IMR-90 (cell line): ENCODE results near the gene FAM89A. TPM values are rescaled to one million over a fixed set of nuclear protein-coding genes. Genes with fewer than 3 reads are reported as not detected.

Experiments
- ATAC-seq: fragments of 200-7000 bp; cut with Tn5 transposase; 2 replicates; pipeline ENCODE4 v1.9.1; 2020; ENCODE audit warnings: low read depth, mild to moderate bottlenecking, moderate library complexity
- BruUV-seq: library from RNA; stranded (reverse); fragments of 400-500 nt; replicated peaks from 2 replicates; lab custom pipeline; 2021; lab: Mats Ljungman, UMichigan
- CTCF ChIA-PET: fragments of 300-600 bp; formaldehyde crosslinking; extraction: SDS; loops from one replicate; lab custom pipeline; 2021; ENCODE audit warnings: antibody characterized with exemption; lab: Yijun Ruan, JAX
- POLR2A ChIA-PET: fragments of 300-600 bp; sonication (Branson Sonifier 250); formaldehyde crosslinking; loops from one replicate; lab custom pipeline; 2022; ENCODE audit warnings: antibody characterized with exemption; ENCODE audit not compliant: unreplicated experiment; lab: Charles Lee
- DNase-seq: peaks from one replicate; pipeline ENCODE4 v3.0.0; 2013
- H2AFZ ChIP-seq: replicated peaks from 2 replicates; pipeline ENCODE3; 2013; ENCODE audit warnings: low read length, mild to moderate bottlenecking; ENCODE audit not compliant: poor library complexity
- H2AK5ac ChIP-seq: 2 replicates; pipeline ENCODE4 v1.6.1; 2013; ENCODE audit warnings: low read depth, low read length, inconsistent platforms
- H2AK9ac ChIP-seq: replicated peaks from 2 replicates; pipeline ENCODE3; 2013; ENCODE audit warnings: mild to moderate bottlenecking, low read depth, low read length, moderate library complexity; ENCODE audit not compliant: poor library complexity
- H2BK120ac ChIP-seq: 2 replicates; pipeline ENCODE4 v1.6.1; 2013; ENCODE audit warnings: low read depth, low read length, inconsistent platforms
- H2BK15ac ChIP-seq: 3 replicates; pipeline ENCODE4 v1.6.1; 2013; ENCODE audit warnings: low read depth, low read length, inconsistent platforms
- H2BK20ac ChIP-seq: 2 replicates; pipeline ENCODE4 v1.6.1; 2013; ENCODE audit warnings: low read depth, mild to moderate bottlenecking, inconsistent platforms, low read length, moderate library complexity
- H2BK5ac ChIP-seq: 2 replicates; pipeline ENCODE4 v1.6.1; 2013; ENCODE audit warnings: mild to moderate bottlenecking, low read depth, low read length, inconsistent platforms; ENCODE audit not compliant: poor library complexity, severe bottlenecking
- H3K14ac ChIP-seq: replicated peaks from 2 replicates; pipeline ENCODE4 v1.6.1; 2013; ENCODE audit warnings: low read depth, low read length, inconsistent platforms
- H3K18ac ChIP-seq: 2 replicates; pipeline ENCODE4 v1.6.1; 2013; ENCODE audit warnings: low read depth, low read length, control low read depth
- H3K23ac ChIP-seq: 2 replicates; pipeline ENCODE4 v1.6.1; 2013; ENCODE audit warnings: low read depth, low read length, inconsistent platforms
- H3K27ac ChIP-seq: 2 replicates; pipeline ENCODE4 v1.5.1; 2013; ENCODE audit warnings: mild to moderate bottlenecking, control low read depth, low read length; ENCODE audit not compliant: insufficient read depth
- H3K27me3 ChIP-seq: 2 replicates; pipeline ENCODE4 v1.6.1; 2013; ENCODE audit warnings: low read length; ENCODE audit not compliant: control insufficient read depth, insufficient read depth
- H3K36me3 ChIP-seq: 2 replicates; pipeline ENCODE4 v1.6.1; 2013; ENCODE audit warnings: low read length, mixed read lengths; ENCODE audit not compliant: control insufficient read depth, insufficient read depth
- H3K4ac ChIP-seq: 2 replicates; pipeline ENCODE4 v1.6.1; 2013; ENCODE audit warnings: low read depth, low read length, inconsistent platforms
- H3K4me1 ChIP-seq: 2 replicates; pipeline ENCODE4 v1.6.1; 2013; ENCODE audit warnings: low read length, mixed read lengths; ENCODE audit not compliant: control insufficient read depth, insufficient read depth
- H3K4me2 ChIP-seq: 2 replicates; pipeline ENCODE4 v1.6.1; 2013; ENCODE audit warnings: low read depth, mild to moderate bottlenecking, control low read depth, low read length, moderate library complexity
- H3K4me3 ChIP-seq: 2 replicates; pipeline ENCODE4 v1.5.1; 2013; ENCODE audit warnings: low read depth, mild to moderate bottlenecking, control low read depth, low read length, moderate library complexity; ENCODE audit not compliant: insufficient read depth
- H3K56ac ChIP-seq: 2 replicates; pipeline ENCODE4 v1.6.1; 2013; ENCODE audit warnings: low read length, inconsistent platforms; ENCODE audit not compliant: insufficient read depth; ENCODE audit errors: extremely low read depth
- H3K79me1 ChIP-seq, 2 experiments: 2 replicates each; pipeline ENCODE4 v1.6.1; 2013; ENCODE audit warnings: low read length in 2 of 2, inconsistent platforms in 1 of 2, low read depth in 1 of 2
- H3K9ac ChIP-seq: 2 replicates; pipeline ENCODE4 v1.6.1; 2013; ENCODE audit warnings: low read depth, low read length, control low read depth
- H3K9me1 ChIP-seq: 2 replicates; pipeline ENCODE4 v1.6.1; 2013; ENCODE audit warnings: low read length, inconsistent platforms; ENCODE audit not compliant: insufficient read depth
- H3K9me3 ChIP-seq: 2 replicates; pipeline ENCODE4 v1.6.1; 2013; ENCODE audit warnings: low read length; ENCODE audit not compliant: control insufficient read depth, insufficient read depth
- H4K20me1 ChIP-seq: 2 replicates; pipeline ENCODE4 v1.6.1; 2013; ENCODE audit warnings: low read length, inconsistent platforms; ENCODE audit not compliant: insufficient read depth
- H4K5ac ChIP-seq: 2 replicates; pipeline ENCODE4 v1.6.1; 2013; ENCODE audit warnings: mild to moderate bottlenecking, low read depth, low read length, control low read depth
- H4K8ac ChIP-seq, 2 experiments: 2 replicates each; pipeline ENCODE4 v1.6.1; 2013; ENCODE audit warnings: low read depth in 2 of 2, low read length in 2 of 2, control low read depth in 1 of 2, inconsistent platforms in 1 of 2
- H4K91ac ChIP-seq: 2 replicates; pipeline ENCODE4 v1.6.1; 2013; ENCODE audit warnings: low read depth, low read length, inconsistent platforms; ENCODE audit not compliant: insufficient read depth
- BHLHE40 ChIP-seq: fragments of 150-350 bp; IDR thresholded peaks from 2 replicates; pipeline ENCODE4 v1.6.1; 2016; ENCODE audit warnings: mild to moderate bottlenecking, low read depth, low read length
- CEBPB ChIP-seq: IDR thresholded peaks from 2 replicates; pipeline ENCODE4 v1.6.1; 2012; ENCODE audit warnings: low read depth, low read length, improper control_type of control experiment
- CHD1 ChIP-seq: IDR thresholded peaks from 2 replicates; pipeline ENCODE4 v1.6.1; 2012; ENCODE audit warnings: low read depth, low read length, improper control_type of control experiment
- CTCF ChIP-seq: conservative IDR thresholded peaks from 2 replicates; pipeline ENCODE4 v1.5.1; 2012; ENCODE audit warnings: mild to moderate bottlenecking, low read depth, low read length, improper control_type of control experiment
- ELK1 ChIP-seq: fragments of 150-350 bp; IDR thresholded peaks from 2 replicates; pipeline ENCODE4 v1.6.1; 2016; ENCODE audit warnings: low read depth, mild to moderate bottlenecking, low read length, moderate library complexity, borderline replicate concordance
- FOS ChIP-seq: fragments of 150-350 bp; IDR thresholded peaks from 2 replicates; pipeline ENCODE4 v1.6.1; 2016; ENCODE audit warnings: low read depth, low read length
- MAFK ChIP-seq: IDR thresholded peaks from 2 replicates; pipeline ENCODE4 v1.6.1; 2012; ENCODE audit warnings: low read depth, low read length, improper control_type of control experiment
- MAZ ChIP-seq: IDR thresholded peaks from 2 replicates; pipeline ENCODE4 v1.6.1; 2012; ENCODE audit warnings: low read depth, mild to moderate bottlenecking, low read length, improper control_type of control experiment, moderate library complexity, borderline replicate concordance
- MXI1 ChIP-seq: IDR thresholded peaks from 2 replicates; pipeline ENCODE4 v1.6.1; 2012; ENCODE audit warnings: low read depth, mild to moderate bottlenecking, low read length, moderate library complexity, borderline replicate concordance
- NFE2L2 ChIP-seq: fragments of 150-350 bp; IDR thresholded peaks from 2 replicates; pipeline ENCODE4 v1.6.1; 2016; ENCODE audit warnings: low read depth, mild to moderate bottlenecking, low read length
- POLR2A ChIP-seq: IDR thresholded peaks from 2 replicates; pipeline ENCODE4 v1.6.1; 2012; ENCODE audit warnings: mild to moderate bottlenecking, low read depth, low read length
- RAD21 ChIP-seq: IDR thresholded peaks from 2 replicates; pipeline ENCODE4 v1.6.1; 2012; ENCODE audit warnings: low read length, improper control_type of control experiment
- RCOR1 ChIP-seq: IDR thresholded peaks from 2 replicates; pipeline ENCODE4 v1.6.1; 2012; ENCODE audit warnings: mild to moderate bottlenecking, low read length, improper control_type of control experiment; ENCODE audit not compliant: insufficient replicate concordance
- RFX5 ChIP-seq: IDR thresholded peaks from 2 replicates; pipeline ENCODE4 v1.8.0; 2012; ENCODE audit warnings: low read depth, mild to moderate bottlenecking, low read length, moderate library complexity
- SMC3 ChIP-seq: fragments of 150-350 bp; IDR thresholded peaks from 2 replicates; pipeline ENCODE4 v1.6.1; 2016; ENCODE audit warnings: low read depth, mild to moderate bottlenecking, antibody characterized with exemption, low read length, moderate library complexity
- USF2 ChIP-seq: fragments of 150-350 bp; IDR thresholded peaks from 2 replicates; pipeline ENCODE4 v1.6.1; 2017; ENCODE audit warnings: mild to moderate bottlenecking, antibody characterized with exemption, low read length, low read depth
- WGBS, 2 experiments: methylation state at CpG; one replicate each; pipeline versions ENCODE4 v1.1.5 to v1.1.7; 2013; ENCODE audit warnings: missing lambda C conversion rate in 2 of 2; ENCODE audit not compliant: insufficient read length in 1 of 2; ENCODE audit errors: extremely low coverage in 2 of 2; 5-methylcytosine and 5-hydroxymethylcytosine counted together
- dilution Hi-C: fragments of 300-500 bp; cut with HindIII; formaldehyde crosslinking; loops from one replicate; pipeline ENCODE4 v1.14.3; 2018; ENCODE audit warnings: low sequenced_read_pairs; ENCODE audit not compliant: unreplicated experiment
- in situ Hi-C: fragments of 300-500 bp; cut with MboI; formaldehyde crosslinking; loops from 3 replicates; pipeline ENCODE4 v1.14.3; 2019; ENCODE audit warnings: low sequenced_read_pairs, inconsistent platforms, mixed read lengths
- intact Hi-C: fragments of 100-400 bp; cut with micrococcal nuclease; formaldehyde crosslinking; loops from 2 replicates; pipeline ENCODE4 v1.10.0; 2022
- polyA plus RNA-seq, 3 experiments: library from polyadenylated mRNA; depleted of rRNA; stranded (reverse); fragments of >200 nt; gene quantifications; 2 replicates each; pipeline ENCODE4 v1.2.3, GENCODE V29; 2012; ENCODE audit warnings: low replicate concordance in 1 of 3
- total RNA-seq: library from RNA; depleted of rRNA; stranded (reverse); fragments of >200 nt; gene quantifications from 2 replicates; pipeline ENCODE4 v1.2.3, GENCODE V29; 2012

The FAM89A gene
- total and polyA plus RNA-seq, 2 of the 4 experiments (the other 2 are of a cell fraction) = 6.8 to 8.1 TPM

GRCh38 chr1:231016234-231016633, 23.8 kb downstream of the FAM89A start:
- Histone ChIP-seq H2AK5ac (no peak overlapping the region), H3K23ac (no peak overlapping the region), H3K14ac (no peak overlapping the region), H3K4ac (no peak overlapping the region), H4K5ac (no peak overlapping the region), H2AFZ (no peak overlapping the region), H3K9ac (no peak overlapping the region), H4K8ac (no peak overlapping the region), H4K91ac (no peak overlapping the region), H3K36me3 (peaks cover 11% of the 10 kb centered on the region), H3K4me2 (no peak overlapping the region), H3K27ac (no peak overlapping the region), H3K9me3 (no peaks in the 10 kb centered on the region; the same call in 1 of the 2 replicates), H3K9me1 (peaks cover 13% of the 10 kb centered on the region), H3K79me1 (peaks cover 0 to 11% of the 10 kb centered on the region in 2 experiments; a peak in 1 of 4 replicates), H3K56ac (no peak overlapping the region), H2BK15ac (no peak overlapping the region), H2BK5ac (no peak overlapping the region), H2BK20ac (no peak overlapping the region), H4K20me1 (no peaks in the 10 kb centered on the region), H3K27me3 (no peaks in the 10 kb centered on the region), H3K4me1 (peaks cover 7% of the 10 kb centered on the region), H3K4me3 (no peak overlapping the region), H2BK120ac (no peak overlapping the region), H2AK9ac (no peak overlapping the region), H3K18ac (no peak overlapping the region)
- in situ Hi-C loops = no loop called here
- intact Hi-C loops = no loop called here
- 100% methylated on average over 4 of the region's 6 CpGs; no CpG with 5 or more reads in 1 of the 2 experiments for WGBS, 2 experiments
- DNase-seq (no peak), ATAC-seq (peak; percentile 28; the same call in 1 of the 2 replicates)
- BruUV-seq = no TSS peak
- TF ChIP-seq CEBPB (no peak), SMC3 (no peak), RAD21 (no peak), USF2 (no peak), POLR2A (no peak), NFE2L2 (no peak), RCOR1 (no peak), CTCF (no peak), RFX5 (no peak), MXI1 (no peak), MAFK (no peak), ELK1 (no peak), FOS (no peak), BHLHE40 (no peak), CHD1 (no peak), MAZ (no peak)
- dilution Hi-C loops = no loop called here
- ChIA-PET CTCF (no interaction called here), POLR2A (no interaction called here)
